ENCODE results near the gene GOPC. TPM values are rescaled to one million over a fixed set of nuclear protein-coding genes. Genes with fewer than 3 reads are reported as not detected.

GOPC gene
- total and polyA plus RNA-seq, 2 of the 4 experiments (the other 2 are of a cell fraction), result 23.4 to 23.8 TPM

GRCh38 chr6:117533775-117534174, 68.5 kb downstream of the GOPC start:
- TF ChIP-seq BHLHE40 (IDR thresholded peaks at IDR 0.05; ENCODE audit: low read depth, low read length), result no peak
- no peak for TF ChIP-seq ELK1 (IDR thresholded peaks at IDR 0.05; ENCODE audit: borderline replicate concordance, low read depth, low read length)
- no CpG with 5 or more reads among the region's 4 CpGs for WGBS, 2 experiments (ENCODE audit: extremely low coverage in 2 of 2, insufficient read length in 1 of 2)
- no peak overlapping the region for H2AFZ ChIP-seq (replicated peaks; ENCODE audit: low read length, poor library complexity)
- no peak overlapping the region for H3K18ac ChIP-seq (ENCODE audit: low read depth, low read length)
- no peak overlapping the region for H3K56ac ChIP-seq (ENCODE audit: extremely low read depth, insufficient read depth, low read length)
- no peak overlapping the region for H4K5ac ChIP-seq (ENCODE audit: low read depth, low read length)
- H2BK15ac ChIP-seq (ENCODE audit: low read depth, low read length), result no peak overlapping the region
- no peak overlapping the region for H2AK5ac ChIP-seq (ENCODE audit: low read depth, low read length)
- H3K4me3 ChIP-seq (ENCODE audit: insufficient read depth, low read depth, low read length), result no peak overlapping the region
- BruUV-seq (replicated peaks), result no TSS peak
- peaks cover 14% of the 10 kb centered on the region for H3K4me1 ChIP-seq (ENCODE audit: control insufficient read depth, insufficient read depth, low read length)
- POLR2A ChIA-PET (ENCODE audit: unreplicated experiment), result no interaction called here
- H3K36me3 ChIP-seq (ENCODE audit: control insufficient read depth, insufficient read depth, low read length), result peaks cover 13% of the 10 kb centered on the region
- H3K4ac ChIP-seq (ENCODE audit: low read depth, low read length), result no peak overlapping the region
- H3K27ac ChIP-seq (ENCODE audit: insufficient read depth, low read length), result no peak overlapping the region
- H3K79me1 ChIP-seq (ENCODE audit: low read depth in 1 of 2, low read length in 2 of 2), result peaks cover 17 to 34% of the 10 kb centered on the region in 2 experiments
- CTCF ChIA-PET, result no interaction called here
- no peak overlapping the region for H4K91ac ChIP-seq (ENCODE audit: insufficient read depth, low read depth, low read length)
- H3K27me3 ChIP-seq (ENCODE audit: control insufficient read depth, insufficient read depth, low read length), result no peaks in the 10 kb centered on the region
- no peak overlapping the region for H2BK5ac ChIP-seq (ENCODE audit: low read depth, low read length, poor library complexity, severe bottlenecking)
- H2AK9ac ChIP-seq (replicated peaks; ENCODE audit: low read depth, low read length, poor library complexity), result no peak overlapping the region
- ATAC-seq (ENCODE audit: low read depth) (no peak), DNase-seq (no peak)
- dilution Hi-C loops (cut with HindIII; ENCODE audit: low sequenced_read_pairs, unreplicated experiment), result no loop called here
- no peak overlapping the region for H3K14ac ChIP-seq (replicated peaks; ENCODE audit: low read depth, low read length)
- in situ Hi-C loops (cut with MboI; ENCODE audit: low sequenced_read_pairs), result no loop called here
- intact Hi-C loops (cut with micrococcal nuclease), result no loop called here
- no peak overlapping the region for H3K9ac ChIP-seq (ENCODE audit: low read depth, low read length)
- peaks cover 17% of the 10 kb centered on the region for H3K9me1 ChIP-seq (ENCODE audit: insufficient read depth, low read length)
- H2BK120ac ChIP-seq (ENCODE audit: low read depth, low read length), result no peak overlapping the region
- no peak overlapping the region for H3K4me2 ChIP-seq (ENCODE audit: low read depth, low read length)
- no peaks in the 10 kb centered on the region for H3K9me3 ChIP-seq (ENCODE audit: control insufficient read depth, insufficient read depth, low read length)
- no peak overlapping the region for H3K23ac ChIP-seq (ENCODE audit: low read depth, low read length)
- H4K20me1 ChIP-seq (ENCODE audit: insufficient read depth, low read length), result no peaks in the 10 kb centered on the region
- H2BK20ac ChIP-seq (ENCODE audit: low read depth, low read length), result no peak overlapping the region
- no peak overlapping the region for H4K8ac ChIP-seq (ENCODE audit: low read depth in 2 of 2, low read length in 2 of 2)
